HL-60/S4 (cell line): ENCODE data around the gene HGD.
"Not testable (repeated sequence)": the region's sequence is repeated elsewhere in the genome, so short reads cannot be mapped to it uniquely, and the experiment has no call there.

ENCODE experiments used
- in situ Hi-C: fragments of 300-500 bp; cut with MboI; formaldehyde crosslinking; loops from 2 replicates; pipeline ENCODE4 v1.14.3; 2022; ENCODE audit warnings: low sequenced_read_pairs

The HGD gene

GRCh38 chr3:120680193-120680894, 1.7 kb downstream of the HGD start:
- in situ Hi-C loops = no loop called here

- in situ Hi-C loops = no loop called here
Observed at GRCh38 chr3:120678984-120679383, 3.1 kb downstream of the HGD start.

DNA sequence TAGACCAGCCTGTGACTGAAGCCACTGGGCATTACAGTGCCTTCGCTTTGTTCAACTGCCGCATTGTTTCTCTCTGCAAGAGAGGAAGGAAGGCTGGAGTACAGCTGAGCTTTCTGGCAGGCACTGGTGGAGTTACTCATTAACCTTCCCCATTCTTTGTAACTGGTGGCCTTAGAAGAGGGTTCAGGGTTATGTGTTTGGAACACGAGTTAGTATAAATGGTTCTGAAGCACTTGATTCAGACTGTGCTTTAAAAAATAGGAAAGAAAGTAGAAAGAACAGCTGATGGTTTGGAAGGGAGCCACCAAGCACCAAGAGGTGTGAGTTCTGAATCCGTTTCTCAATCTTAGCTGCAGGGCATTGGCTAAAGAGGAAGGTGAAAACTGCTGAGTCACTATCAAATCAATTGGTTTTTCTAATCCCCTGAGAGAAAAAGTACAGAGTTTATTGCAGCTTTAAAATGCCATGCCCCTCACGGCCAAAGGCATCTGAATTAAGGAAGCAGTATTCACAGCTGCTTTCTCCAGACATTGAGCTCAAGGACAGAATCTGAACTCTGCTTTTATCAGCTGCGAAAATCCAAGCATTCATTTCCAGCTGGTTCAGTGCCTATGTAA, 3.6 kb downstream of the HGD start:
- in situ Hi-C loops = no loop called here

- in situ Hi-C loops = not testable (repeated sequence)
Observed at GRCh38 chr3:120677193-120677592, 4.8 kb downstream of the HGD start.

GRCh38 chr3:120673116-120673515, 8.9 kb downstream of the HGD start:
- in situ Hi-C loops = no loop called here

DNA sequence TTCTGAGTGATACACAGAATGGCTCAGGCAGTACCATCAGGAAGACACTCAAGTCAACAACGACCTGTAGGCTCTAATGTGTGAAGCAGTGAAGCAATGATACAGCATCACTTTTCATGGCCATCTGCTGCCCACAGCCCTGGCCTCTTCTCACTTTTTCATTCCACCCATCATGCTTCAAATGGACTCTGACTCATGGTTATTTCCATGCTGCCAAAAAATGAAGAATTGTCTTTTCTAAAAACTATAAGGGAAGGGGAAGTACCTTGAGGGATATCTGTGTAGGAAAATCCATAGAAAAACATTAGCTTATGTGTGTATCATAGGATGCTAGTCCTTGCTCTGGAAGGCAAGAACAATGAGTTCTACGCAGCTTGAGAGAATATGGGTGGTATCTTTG, 11.5 kb downstream of the HGD start:
- in situ Hi-C loops = no loop called here

DNA sequence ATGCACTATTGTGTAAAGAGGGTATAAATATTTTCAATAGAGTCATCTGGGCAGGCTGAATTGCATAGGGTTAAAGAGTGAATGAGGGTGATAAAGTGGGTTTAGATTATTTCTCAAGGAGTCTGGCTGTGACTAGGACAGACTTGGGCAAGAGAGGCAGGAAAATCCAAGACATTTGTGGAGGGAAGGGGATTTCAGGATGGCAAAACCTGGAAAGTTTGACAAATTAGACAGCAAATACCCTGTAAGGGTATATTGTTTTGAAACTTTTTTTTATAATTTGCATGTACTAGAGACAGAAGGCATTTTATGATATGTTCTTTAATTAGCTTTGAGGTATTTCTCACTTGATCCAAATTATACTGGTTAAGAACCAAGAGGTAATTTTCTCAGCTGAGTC, 17.1 kb downstream of the HGD start:
- in situ Hi-C loops = no loop called here

DNA sequence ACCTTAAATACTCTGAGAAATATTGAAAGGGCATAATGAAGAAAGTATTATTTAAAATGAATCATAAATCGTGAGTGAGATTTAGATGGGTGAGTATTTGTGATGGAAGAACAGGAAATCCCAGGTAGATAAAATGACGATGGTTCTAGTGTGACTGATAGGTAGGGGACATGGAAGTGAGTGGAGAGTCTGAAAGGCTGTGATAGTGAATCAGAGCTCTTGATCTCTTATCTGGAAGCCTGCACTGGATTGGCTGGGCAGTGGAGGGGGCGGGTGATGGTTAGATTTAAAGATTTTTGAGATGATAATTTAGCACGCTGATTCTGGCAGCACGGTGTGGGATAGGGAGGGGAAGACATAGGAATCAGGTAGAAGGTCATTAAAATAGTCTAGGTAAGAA, 20.1 kb downstream of the HGD start:
- in situ Hi-C loops = no loop called here

DNA sequence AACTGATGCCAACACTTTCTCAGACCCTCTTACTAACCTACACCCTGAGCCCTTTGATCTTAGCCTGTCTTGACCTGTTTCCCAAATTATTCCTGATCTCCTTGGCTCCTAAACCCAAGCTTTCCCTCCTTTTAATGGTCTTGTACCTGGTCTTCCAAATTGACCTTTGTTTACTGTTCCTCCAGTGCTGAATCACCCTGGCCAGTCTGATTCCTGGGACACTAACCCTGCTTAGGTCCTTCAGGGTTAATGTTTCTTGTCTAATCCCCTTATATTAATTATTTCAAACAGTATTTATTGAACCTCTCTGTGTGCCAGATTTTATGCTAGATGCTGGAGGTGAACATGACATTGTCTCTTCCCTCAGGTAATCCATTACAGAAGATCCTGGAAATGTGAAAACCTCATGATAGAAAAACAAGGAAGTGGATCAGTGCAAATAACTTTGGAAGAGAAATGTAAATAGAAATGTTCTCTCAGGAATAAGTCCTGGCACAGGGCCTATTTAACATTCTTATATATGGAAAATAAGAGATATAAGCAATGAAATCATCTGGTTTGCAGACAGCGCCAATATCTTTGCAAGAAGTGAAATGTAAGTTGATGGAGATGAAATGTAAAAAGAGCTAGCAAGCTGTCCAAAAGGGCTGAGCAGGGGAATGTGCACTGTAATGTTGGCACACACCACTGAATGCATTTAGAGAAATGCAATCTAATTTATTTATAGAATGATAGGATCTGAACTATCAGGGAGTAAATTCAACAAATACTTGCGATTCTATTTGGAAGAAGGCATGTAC, 20.7 kb downstream of the HGD start:
- in situ Hi-C loops = no loop called here

DNA sequence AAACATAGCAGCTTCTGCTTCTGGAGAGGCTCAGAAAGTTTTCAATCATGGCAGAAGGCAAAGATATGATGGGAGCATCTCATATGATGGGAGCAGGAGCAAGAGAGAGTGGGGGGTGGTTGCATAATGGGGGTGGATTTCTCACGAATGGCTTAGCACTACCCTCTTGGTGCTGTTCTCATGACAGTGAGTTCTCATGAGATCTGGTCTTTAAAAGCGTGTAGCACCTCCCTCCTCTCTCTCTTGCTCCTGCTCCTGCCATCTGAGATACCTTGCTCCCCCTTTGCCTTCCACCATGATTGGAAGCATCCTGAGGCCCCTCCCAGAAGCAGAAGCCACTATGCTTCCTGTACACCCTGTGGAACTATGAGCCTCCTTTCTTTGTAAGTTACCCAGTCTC, 22.2 kb downstream of the HGD start:
- in situ Hi-C loops = no loop called here

DNA sequence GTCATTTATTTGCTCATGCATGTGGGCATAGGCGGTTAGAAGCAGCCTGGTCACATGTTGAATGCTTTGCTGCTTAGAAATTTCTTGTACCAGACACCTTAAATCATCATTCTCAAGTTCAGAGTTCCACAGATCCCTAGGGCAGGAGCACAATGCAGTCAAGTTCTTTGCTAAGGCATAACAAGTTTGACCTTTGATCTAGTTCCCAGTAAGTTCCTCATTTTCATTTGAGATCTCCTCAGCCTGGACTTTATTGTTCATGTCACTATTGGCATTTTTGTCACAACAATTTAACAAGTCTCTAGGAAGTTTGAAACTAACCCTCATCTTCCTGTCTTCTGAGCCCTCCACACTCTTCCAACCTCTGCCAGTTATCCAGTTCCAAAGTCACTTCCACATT, 22.8 kb downstream of the HGD start:
- in situ Hi-C loops = no loop called here

GRCh38 chr3:120652896-120653545, 29.0 kb downstream of the HGD start:
- in situ Hi-C loops = no loop called here

DNA sequence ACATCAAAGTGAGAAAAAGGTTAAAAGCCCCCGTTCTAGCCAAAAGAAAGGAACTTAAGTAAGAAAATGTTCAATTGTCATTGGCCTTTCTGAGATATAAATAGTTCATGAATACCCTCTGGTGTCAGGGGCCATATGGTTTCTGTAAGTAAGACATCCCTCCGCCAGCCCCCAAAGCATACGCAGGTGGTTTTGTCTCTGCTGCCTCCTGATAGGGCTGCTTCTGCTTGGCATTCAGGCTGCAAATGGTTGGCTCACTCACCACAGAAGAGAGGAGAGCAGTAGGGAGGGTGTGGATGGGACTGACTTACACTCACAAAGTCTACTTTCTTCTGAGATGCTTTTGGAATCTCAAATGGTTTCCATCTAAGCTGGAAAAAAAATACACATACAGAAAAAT, 29.8 kb downstream of the HGD start:
- in situ Hi-C loops = no loop called here

DNA sequence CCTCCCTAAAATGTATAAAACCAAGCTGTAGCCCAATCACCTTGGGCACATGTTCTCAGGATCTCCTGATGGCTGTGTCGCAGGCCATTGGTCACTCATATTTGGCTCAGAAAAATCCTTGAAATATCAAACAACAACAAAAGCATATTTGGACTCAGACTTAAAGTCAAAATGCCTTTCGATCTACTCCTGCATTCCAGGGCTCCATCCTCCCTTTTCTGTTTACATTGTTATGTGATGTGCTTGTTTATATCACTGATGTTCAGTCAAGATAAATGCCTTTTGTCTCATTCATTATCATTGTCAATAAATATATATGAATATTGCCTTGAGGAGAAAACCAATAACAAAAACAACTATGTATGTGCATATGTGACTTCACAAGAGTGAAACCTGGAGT, 31.7 kb downstream of the HGD start:
- in situ Hi-C loops = no loop called here

- in situ Hi-C loops = no loop called here
Observed at GRCh38 chr3:120649830-120650233, 32.2 kb downstream of the HGD start.

DNA sequence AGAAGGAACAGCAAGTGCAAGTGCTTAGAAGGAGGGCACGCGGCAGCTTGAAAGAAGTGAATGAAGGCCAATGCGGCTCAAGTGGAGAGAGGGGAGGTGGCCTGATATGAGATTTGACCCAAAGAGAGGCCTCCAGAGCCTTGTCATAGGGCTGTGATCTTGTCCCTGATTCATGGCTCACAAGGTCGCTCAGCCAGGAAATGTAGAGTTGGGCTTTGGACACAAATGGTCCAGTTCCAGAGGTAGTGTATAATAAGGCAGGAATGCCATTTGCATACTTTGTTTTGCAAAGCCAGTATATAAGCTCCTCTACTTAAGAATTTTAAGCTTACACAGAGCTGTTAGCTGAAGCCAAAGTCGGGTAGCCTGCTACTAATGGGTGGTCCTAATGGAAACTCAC, 33.7 kb downstream of the HGD start:
- in situ Hi-C loops = no loop called here

GRCh38 chr3:120646771-120647432, 35.1 kb downstream of the HGD start:
- in situ Hi-C loops = no loop called here

GRCh38 chr3:120645083-120645845, 36.8 kb downstream of the HGD start:
- in situ Hi-C loops = no loop called here

DNA sequence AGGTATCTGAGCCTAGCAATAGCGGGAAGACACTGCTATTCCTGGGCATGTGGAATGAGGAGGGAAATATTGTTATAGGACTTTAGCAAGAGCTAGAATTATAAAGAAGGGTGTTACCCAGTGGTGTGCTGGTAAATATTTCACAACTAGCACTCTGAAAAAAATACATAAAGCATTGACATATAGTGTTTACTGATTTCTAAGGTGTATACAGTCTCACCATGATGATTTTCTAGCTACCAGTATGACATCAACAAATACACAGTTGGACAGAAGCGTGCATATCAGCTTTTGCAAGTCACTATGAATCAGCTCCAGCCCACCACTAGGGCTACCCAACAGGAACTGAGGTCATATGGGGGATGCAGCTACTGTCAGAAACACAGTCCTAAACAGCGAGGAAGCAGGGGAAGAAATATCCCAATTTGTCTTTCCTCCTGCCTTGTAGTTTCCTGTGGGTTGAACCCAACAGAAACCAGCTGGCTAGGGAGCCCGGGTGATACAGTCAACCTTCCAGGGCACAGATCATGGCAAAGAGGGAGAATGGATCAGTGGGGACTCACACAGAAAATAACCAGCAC, 39.6 kb downstream of the HGD start:
- in situ Hi-C loops = no loop called here

DNA sequence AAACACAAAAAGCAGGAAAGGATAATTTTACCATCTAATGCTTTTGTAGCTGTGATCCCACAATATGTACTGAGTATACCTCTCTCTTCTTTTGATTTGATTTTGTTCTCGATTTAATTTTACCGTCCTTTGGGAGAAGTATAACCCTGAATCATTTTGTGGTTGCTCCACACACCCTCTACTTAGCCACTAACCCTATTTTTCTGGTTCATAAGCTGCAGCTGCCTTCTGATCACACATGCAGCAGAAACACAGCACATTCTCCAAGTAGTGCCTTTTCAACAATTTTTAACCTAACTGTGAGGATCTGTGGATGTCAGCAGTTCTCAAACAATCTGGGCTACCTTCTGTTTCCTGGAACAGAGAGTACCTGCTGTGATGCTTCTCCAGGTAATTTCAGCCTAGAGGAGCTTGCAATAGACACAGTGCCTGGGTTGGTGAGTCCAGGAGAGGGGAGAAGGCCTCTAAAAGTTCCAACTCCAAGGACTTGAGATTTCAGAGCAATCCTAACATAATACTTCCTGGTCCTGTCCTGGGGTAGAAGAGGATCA, 40.3 kb downstream of the HGD start:
- in situ Hi-C loops = no loop called here
